RWPE1 (cell line): Measurements from ENCODE around the gene CEP68.
"Not testable (repeated sequence)": the region's sequence is repeated elsewhere in the genome, so short reads cannot be mapped to it uniquely, and the experiment has no call there.

Source experiments
- CTCF ChIA-PET: fragments of 350-600 bp; sonication (Branson Sonifier 250); formaldehyde crosslinking; extraction: SDS; loops from one replicate; lab custom pipeline; 2021; lab: Yijun Ruan, JAX
- POLR2A ChIA-PET: fragments of 400-600 bp; formaldehyde crosslinking; extraction: SDS; loops from one replicate; lab custom pipeline; 2020; ENCODE audit warnings: antibody characterized with exemption; ENCODE audit not compliant: low non-redundant PET; lab: Yijun Ruan, JAX
- DNase-seq: peaks from one replicate; pipeline ENCODE4 v3.0.0; 2012; ENCODE audit warnings: low spot score
- H3K27ac ChIP-seq: fragments of 450-650 bp; 2 replicates; pipeline ENCODE4 v1.5.1; 2017
- TF ChIP-seq, protein P1 (sequence below): fragments of 450-650 bp; conservative IDR thresholded peaks from 2 replicates; pipeline ENCODE4 v1.5.1; 2017; ENCODE audit warnings: low read depth, mild to moderate bottlenecking

The CEP68 gene

DNA sequence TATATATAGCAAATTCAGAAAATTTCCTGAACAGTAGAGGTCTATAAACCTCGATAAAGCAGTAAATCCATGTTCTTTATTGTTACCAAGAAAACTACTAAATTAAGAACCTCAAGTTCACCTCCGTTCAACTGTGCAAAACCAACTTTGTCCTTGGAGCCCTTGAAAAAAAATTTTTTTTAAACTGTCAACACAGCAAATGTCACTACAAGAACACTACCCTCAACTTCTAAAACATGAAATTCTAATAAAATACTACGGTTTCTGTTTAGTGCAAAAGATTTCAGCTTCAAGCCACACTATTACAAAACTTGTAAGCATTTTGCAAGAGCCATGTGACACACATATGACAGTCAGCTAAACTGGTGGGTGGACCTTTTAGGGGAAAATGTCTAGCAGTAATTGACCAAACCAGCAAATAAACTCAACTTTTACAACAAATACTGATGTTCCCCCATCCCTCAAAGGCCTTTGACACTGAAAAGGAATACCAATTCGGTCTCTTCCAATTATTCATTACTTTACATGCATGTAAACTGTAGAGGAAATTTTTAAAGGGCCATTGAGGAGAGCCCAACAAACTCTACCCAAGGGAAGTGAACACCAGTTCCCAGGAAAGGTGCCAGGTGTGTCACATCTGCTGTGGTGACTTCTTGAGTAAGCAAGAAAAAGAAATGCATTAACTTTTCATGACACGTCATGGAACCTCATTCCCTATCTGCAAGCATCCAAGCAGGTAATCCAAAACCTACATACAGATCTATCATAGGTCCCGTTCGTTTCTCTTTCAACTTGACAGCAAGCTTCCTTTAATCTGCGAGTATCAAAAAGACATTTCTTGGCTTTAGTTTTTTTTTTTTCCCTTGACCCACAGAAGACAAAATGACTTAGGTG, 72.3 kb downstream of the CEP68 start:
- no peak overlapping the region for H3K27ac ChIP-seq

DNA sequence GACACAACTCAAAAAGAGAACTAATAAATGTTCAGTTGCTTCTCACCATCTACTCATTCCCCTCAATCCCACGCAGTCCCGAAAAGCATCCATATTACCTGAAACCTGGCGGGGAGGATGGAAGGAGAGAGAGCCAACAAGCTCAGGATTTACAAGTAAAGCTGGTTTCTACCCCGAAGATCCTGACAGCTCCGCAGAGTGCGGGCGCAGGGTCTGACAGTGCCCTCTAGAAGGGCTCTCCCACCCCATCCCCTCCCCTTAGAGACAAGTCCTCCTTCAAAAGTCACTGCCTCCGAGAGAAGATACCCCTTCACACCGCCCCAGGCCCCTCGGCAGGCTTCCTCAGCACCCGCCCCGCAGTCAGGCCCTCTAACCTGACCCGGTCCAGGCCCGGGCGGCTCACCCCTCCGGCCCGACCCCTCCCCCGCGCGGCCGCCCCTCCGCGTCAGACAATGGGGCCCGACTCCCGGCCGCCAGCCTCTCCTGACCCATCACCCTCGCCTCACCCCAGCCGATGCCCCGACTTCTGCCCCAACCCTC, 73.1 kb downstream of the CEP68 start:
- DNase-seq: no peak
- TF ChIP-seq, protein P1, sequence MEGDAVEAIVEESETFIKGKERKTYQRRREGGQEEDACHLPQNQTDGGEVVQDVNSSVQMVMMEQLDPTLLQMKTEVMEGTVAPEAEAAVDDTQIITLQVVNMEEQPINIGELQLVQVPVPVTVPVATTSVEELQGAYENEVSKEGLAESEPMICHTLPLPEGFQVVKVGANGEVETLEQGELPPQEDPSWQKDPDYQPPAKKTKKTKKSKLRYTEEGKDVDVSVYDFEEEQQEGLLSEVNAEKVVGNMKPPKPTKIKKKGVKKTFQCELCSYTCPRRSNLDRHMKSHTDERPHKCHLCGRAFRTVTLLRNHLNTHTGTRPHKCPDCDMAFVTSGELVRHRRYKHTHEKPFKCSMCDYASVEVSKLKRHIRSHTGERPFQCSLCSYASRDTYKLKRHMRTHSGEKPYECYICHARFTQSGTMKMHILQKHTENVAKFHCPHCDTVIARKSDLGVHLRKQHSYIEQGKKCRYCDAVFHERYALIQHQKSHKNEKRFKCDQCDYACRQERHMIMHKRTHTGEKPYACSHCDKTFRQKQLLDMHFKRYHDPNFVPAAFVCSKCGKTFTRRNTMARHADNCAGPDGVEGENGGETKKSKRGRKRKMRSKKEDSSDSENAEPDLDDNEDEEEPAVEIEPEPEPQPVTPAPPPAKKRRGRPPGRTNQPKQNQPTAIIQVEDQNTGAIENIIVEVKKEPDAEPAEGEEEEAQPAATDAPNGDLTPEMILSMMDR: no peak
- ChIA-PET CTCF (interaction anchor here (1.1 to 1.2 kb wide), 3 partner anchors 40 to 65 kb away, joined by 3 to 4 read pairs (median 4); no protein-coding TSS in a partner anchor), POLR2A (no interaction called here)
- H3K27ac ChIP-seq: peak overlapping the region; percentile 84

More for the DNA sequence above, 72.3 kb downstream of the CEP68 start:
- CTCF ChIA-PET: interaction anchor here (1.0 kb wide), 1 partner anchor 54 kb away, joined by 3 read pairs; no protein-coding TSS in a partner anchor
- TF ChIP-seq, protein P1: no peak
- no peak for DNase-seq
- POLR2A ChIA-PET: no interaction called here

DNA sequence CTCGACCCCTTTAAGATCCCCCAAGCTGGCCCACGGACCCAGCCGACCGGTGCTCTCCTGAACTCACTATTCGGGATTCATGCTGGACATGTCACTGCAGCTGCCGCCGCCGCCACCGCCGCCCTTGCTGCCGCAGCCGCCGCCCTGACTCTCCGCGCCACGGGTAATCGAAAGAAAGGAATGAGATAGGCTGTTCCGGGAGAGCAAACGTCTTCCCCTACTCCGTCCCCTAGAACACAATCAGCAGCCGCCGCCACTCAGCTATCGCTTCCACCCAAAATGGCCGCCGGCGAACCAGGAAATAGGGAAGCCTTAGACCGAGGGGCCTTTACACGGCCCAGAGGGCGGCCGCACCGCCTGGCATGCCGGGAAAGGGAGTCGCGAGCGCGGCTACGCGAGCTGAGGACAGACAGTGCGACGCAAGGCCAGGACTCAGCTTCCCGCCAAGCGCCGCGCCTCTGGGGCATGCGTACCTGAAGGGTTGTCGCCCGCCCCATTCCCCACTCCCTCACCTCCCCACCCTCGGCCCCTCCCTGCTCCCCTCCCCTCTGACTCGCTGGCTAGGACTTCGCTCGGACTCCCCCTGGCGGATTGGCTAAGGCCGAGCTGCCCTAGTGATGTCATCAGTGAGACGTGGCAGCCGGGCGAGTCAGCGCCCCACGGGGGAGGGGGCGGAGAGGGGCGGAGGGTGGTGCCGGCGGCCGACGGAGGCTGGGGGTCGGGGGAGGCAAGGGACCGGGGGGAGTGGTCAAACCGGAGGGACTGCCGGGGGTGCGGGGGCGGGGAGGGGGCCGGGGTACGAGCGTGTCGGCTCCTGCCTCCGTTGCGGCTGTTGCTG, 73.8 kb downstream of the CEP68 start, which contains the start of gene RAB1A:
RAB1A (minus strand) TSS at position 281 of the 838 bp plus-strand sequence; CDS start at position 90, 191 bp downstream.
- ChIA-PET POLR2A (interaction anchor here (0.6 to 1.3 kb wide), 4 partner anchors 11 to 98 kb away, joined by 3 to 6 read pairs (median 5); partner anchors contain the start of gene ACTR2), CTCF (interaction anchor here (0.5 to 1.2 kb wide), 4 partner anchors 11 to 66 kb away, joined by 3 to 7 read pairs (median 4); no protein-coding TSS in a partner anchor)
- peak within 1 kb of the TSS; percentile 84 for H3K27ac ChIP-seq
- peak; percentile 99 for DNase-seq
- TF ChIP-seq, protein P1: peak; percentile 37

DNA sequence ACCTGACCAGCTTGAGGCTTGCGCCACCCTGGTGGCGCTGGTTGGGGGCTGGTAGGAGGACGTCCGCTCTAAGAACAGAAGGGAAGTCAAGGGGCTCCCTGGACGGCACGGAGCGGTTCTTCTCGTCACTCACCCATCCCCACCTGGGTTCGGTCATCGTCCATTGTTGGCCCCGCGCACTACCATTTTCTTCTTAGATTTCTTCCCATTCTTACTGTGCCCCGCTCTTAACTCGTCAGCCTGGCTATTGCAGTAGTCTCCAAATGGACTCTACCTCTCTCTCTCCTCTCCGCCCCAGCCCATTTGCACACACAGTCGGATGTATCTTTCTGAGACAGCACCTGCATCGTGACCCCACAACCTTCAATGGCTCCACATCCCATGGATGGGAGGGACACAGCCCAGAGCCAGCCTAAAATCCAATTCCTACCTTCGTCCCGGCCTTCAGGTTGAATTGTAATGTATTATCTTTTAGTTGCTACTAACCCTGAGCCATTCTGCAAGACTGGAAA, 74.5 kb downstream of the CEP68 start:
- ChIA-PET CTCF (interaction anchor here (0.5 to 1.2 kb wide), 2 partner anchors 10 to 66 kb away, joined by 4 to 7 read pairs; no protein-coding TSS in a partner anchor), POLR2A (interaction anchor here (0.6 to 1.3 kb wide), 2 partner anchors 12 to 97 kb away, joined by 3 to 6 read pairs; partner anchors contain the start of gene ACTR2)
- H3K27ac ChIP-seq: peak overlapping the region; percentile 84
- no peak for DNase-seq
- TF ChIP-seq, protein P1: no peak

DNA sequence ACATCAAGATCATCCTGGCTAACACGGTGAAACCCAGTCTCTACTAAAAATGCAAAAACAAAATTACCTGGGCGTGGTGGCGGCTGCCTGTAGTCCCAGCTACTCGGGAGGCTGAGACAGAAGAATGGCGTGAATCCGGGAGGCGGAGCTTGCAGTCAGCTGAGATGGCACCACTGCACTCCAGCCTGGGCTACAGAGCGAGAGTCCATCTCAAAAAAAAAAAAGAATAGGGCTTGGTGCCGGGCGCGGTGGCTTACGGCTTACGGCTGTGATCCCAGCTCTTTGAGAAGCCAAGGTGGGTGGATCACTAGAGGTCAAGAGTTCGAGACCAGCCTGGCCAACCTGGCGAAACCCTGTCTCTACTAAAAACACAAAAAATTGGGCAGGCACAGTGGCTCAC, 76.7 kb downstream of the CEP68 start:
- DNase-seq, H3K27ac ChIP-seq, POLR2A ChIA-PET, CTCF ChIA-PET: not testable (repeated sequence)

DNA sequence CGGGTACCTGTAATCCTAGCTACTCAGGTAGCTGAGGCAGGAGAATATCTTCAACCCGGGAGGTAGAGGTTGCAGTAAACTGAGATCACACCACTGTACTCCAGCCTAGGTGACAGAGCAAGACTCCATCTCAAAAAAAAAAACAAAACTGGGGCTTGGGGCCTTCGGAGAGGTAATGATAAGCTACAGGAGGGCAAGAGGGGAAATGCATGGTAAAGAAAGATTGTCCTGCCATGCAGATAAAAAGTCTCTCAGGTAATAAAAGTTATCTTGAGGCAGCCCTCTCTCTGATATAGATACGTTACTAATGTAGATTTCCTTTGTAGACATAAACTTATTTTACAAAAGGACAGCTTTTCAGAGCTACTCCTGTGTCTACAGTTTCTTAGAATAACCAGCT, 77.4 kb downstream of the CEP68 start:
- ChIA-PET CTCF (interaction anchor here (1.3 kb wide), 1 partner anchor 35 kb away, joined by 8 read pairs; no protein-coding TSS in a partner anchor), POLR2A (no interaction called here)
- TF ChIP-seq, protein P1: no peak
- no peak for DNase-seq
- no peak overlapping the region for H3K27ac ChIP-seq
